ENCODE results near the gene ARRDC4.

- TF ChIP-seq POLR2AphosphoS5 (IDR thresholded peaks at IDR 0.05; ENCODE audit: borderline replicate concordance, low read depth, low read length) (no peak), EZH2 (IDR thresholded peaks at IDR 0.05) (no peak)
Observed at GRCh38 chr15:98013631-98014030, 53.1 kb downstream of the ARRDC4 start.

Data from SK-N-MC (cell line).